ENCODE measurements around the gene DIP2A.
"Not testable (repeated sequence)": the region's sequence is repeated elsewhere in the genome, so short reads cannot be mapped to it uniquely, and the experiment has no call there.

The DIP2A gene

GRCh38 chr21:46562964-46563607 is 104.4 kb downstream of the DIP2A start:
- Mint-ChIP-seq H3K4me1 (peaks cover 46% of the 10 kb centered on the region), H3K27ac (no peak overlapping the region), H3K4me3 (no peak overlapping the region), H3K9me3 (no peaks in the 10 kb centered on the region), H3K27me3 (no peaks in the 10 kb centered on the region), H3K36me3 (ENCODE audit: low read depth) (peaks cover 32% of the 10 kb centered on the region)
- DNase-seq = no peak
- ATAC-seq = no peak

GRCh38 chr21:46564391-46564790 is 105.7 kb downstream of the DIP2A start:
- no peak for ATAC-seq
- H3K36me3 Mint-ChIP-seq (ENCODE audit: low read depth) = peaks cover 39% of the 10 kb centered on the region
- H3K9me3 Mint-ChIP-seq = no peaks in the 10 kb centered on the region
- H3K27ac Mint-ChIP-seq = no peak overlapping the region
- H3K4me3 Mint-ChIP-seq = no peak overlapping the region
- DNase-seq = no peak
- H3K27me3 Mint-ChIP-seq = no peaks in the 10 kb centered on the region
- H3K4me1 Mint-ChIP-seq = peaks cover 37% of the 10 kb centered on the region

GRCh38 chr21:46567348-46567747 is 108.7 kb downstream of the DIP2A start:
- ATAC-seq (no peak), DNase-seq (no peak)
- Mint-ChIP-seq H3K9me3 (no peaks in the 10 kb centered on the region), H3K36me3 (ENCODE audit: low read depth) (peaks cover 41% of the 10 kb centered on the region), H3K4me1 (peaks cover 11% of the 10 kb centered on the region), H3K27me3 (no peaks in the 10 kb centered on the region), H3K27ac (no peak overlapping the region), H3K4me3 (no peak overlapping the region)

- H3K36me3 Mint-ChIP-seq (ENCODE audit: low read depth) = peaks cover 48% of the 10 kb centered on the region
- H3K4me1 Mint-ChIP-seq = peaks cover 13% of the 10 kb centered on the region
- no peak for DNase-seq
- H3K4me3 Mint-ChIP-seq = no peak overlapping the region
- H3K9me3 Mint-ChIP-seq = peaks cover 7% of the 10 kb centered on the region
- no peak for ATAC-seq
- H3K27me3 Mint-ChIP-seq = no peaks in the 10 kb centered on the region
- H3K27ac Mint-ChIP-seq = peak overlapping the region; percentile 46
Measured at GRCh38 chr21:46568562-46568961, 109.9 kb downstream of the DIP2A start.

GRCh38 chr21:46569081-46569480 is 110.4 kb downstream of the DIP2A start:
- Mint-ChIP-seq H3K27me3 (no peaks in the 10 kb centered on the region), H3K4me3 (no peak overlapping the region), H3K27ac (no peak overlapping the region), H3K36me3 (ENCODE audit: low read depth) (peaks cover 48% of the 10 kb centered on the region), H3K9me3 (peaks cover 11% of the 10 kb centered on the region), H3K4me1 (peaks cover 13% of the 10 kb centered on the region)
- DNase-seq = no peak
- no peak for ATAC-seq

GRCh38 chr21:46570119-46570518 is 111.4 kb downstream of the DIP2A start:
- Mint-ChIP-seq H3K4me1 (peaks cover 20% of the 10 kb centered on the region), H3K36me3 (ENCODE audit: low read depth) (peaks cover 50% of the 10 kb centered on the region), H3K9me3 (peaks cover 11% of the 10 kb centered on the region), H3K4me3 (no peak overlapping the region), H3K27me3 (no peaks in the 10 kb centered on the region), H3K27ac (no peak overlapping the region)
- no peak for DNase-seq
- ATAC-seq = no peak

- no peak for DNase-seq
- H3K4me3 Mint-ChIP-seq = no peak overlapping the region
- ATAC-seq = no peak
- peaks cover 24% of the 10 kb centered on the region for H3K4me1 Mint-ChIP-seq
- no peaks in the 10 kb centered on the region for H3K27me3 Mint-ChIP-seq
- H3K27ac Mint-ChIP-seq = no peak overlapping the region
- peaks cover 11% of the 10 kb centered on the region for H3K9me3 Mint-ChIP-seq
- peaks cover 50% of the 10 kb centered on the region for H3K36me3 Mint-ChIP-seq (ENCODE audit: low read depth)
Measured at GRCh38 chr21:46570631-46571030, 111.9 kb downstream of the DIP2A start.

- peaks cover 22% of the 10 kb centered on the region for H3K4me1 Mint-ChIP-seq
- ATAC-seq (no peak), DNase-seq (no peak)
- no peaks in the 10 kb centered on the region for H3K27me3 Mint-ChIP-seq
- no peak overlapping the region for H3K4me3 Mint-ChIP-seq
- no peak overlapping the region for H3K27ac Mint-ChIP-seq
- peaks cover 43% of the 10 kb centered on the region for H3K36me3 Mint-ChIP-seq (ENCODE audit: low read depth)
- H3K9me3 Mint-ChIP-seq = peaks cover 15% of the 10 kb centered on the region
Measured at GRCh38 chr21:46572850-46573249, 114.2 kb downstream of the DIP2A start.

- not testable (repeated sequence) for H3K4me3 Mint-ChIP-seq, DNase-seq, ATAC-seq, H3K27me3 Mint-ChIP-seq, H3K27ac Mint-ChIP-seq
- H3K4me1 Mint-ChIP-seq = peaks cover 16% of the 10 kb centered on the region
- H3K36me3 Mint-ChIP-seq (ENCODE audit: low read depth) = peaks cover 41% of the 10 kb centered on the region
- peaks cover 41% of the 10 kb centered on the region for H3K9me3 Mint-ChIP-seq
Measured at GRCh38 chr21:46577786-46578185, 119.1 kb downstream of the DIP2A start.

- ATAC-seq, H3K27ac Mint-ChIP-seq, H3K4me3 Mint-ChIP-seq, H3K27me3 Mint-ChIP-seq, DNase-seq: not testable (repeated sequence)
- H3K4me1 Mint-ChIP-seq = peaks cover 11% of the 10 kb centered on the region
- H3K36me3 Mint-ChIP-seq (ENCODE audit: low read depth) = peaks cover 44% of the 10 kb centered on the region
- H3K9me3 Mint-ChIP-seq = peaks cover 39% of the 10 kb centered on the region
Measured at GRCh38 chr21:46579394-46579793, 120.7 kb downstream of the DIP2A start.

GRCh38 chr21:46581780-46582307 is 123.2 kb downstream of the DIP2A start:
- Mint-ChIP-seq H3K4me1 (no peaks in the 10 kb centered on the region), H3K9me3 (peaks cover 49% of the 10 kb centered on the region), H3K27ac (no peak overlapping the region), H3K27me3 (no peaks in the 10 kb centered on the region), H3K4me3 (no peak overlapping the region), H3K36me3 (ENCODE audit: low read depth) (peaks cover 44% of the 10 kb centered on the region)
- no peak for DNase-seq
- no peak for ATAC-seq

- DNase-seq = no peak
- H3K27ac Mint-ChIP-seq = no peak overlapping the region
- ATAC-seq = no peak
- no peaks in the 10 kb centered on the region for H3K27me3 Mint-ChIP-seq
- no peak overlapping the region for H3K4me3 Mint-ChIP-seq
- peaks cover 9% of the 10 kb centered on the region for H3K4me1 Mint-ChIP-seq
- peaks cover 21% of the 10 kb centered on the region for H3K36me3 Mint-ChIP-seq (ENCODE audit: low read depth)
- peaks cover 56% of the 10 kb centered on the region for H3K9me3 Mint-ChIP-seq
Measured at GRCh38 chr21:46585191-46585953, 126.7 kb downstream of the DIP2A start.

GRCh38 chr21:46594276-46594675 is 135.6 kb downstream of the DIP2A start:
- H3K36me3 Mint-ChIP-seq (ENCODE audit: low read depth) = peaks cover 1% of the 10 kb centered on the region

GRCh38 chr21:46596201-46596600 is 137.5 kb downstream of the DIP2A start:
- peaks cover 2% of the 10 kb centered on the region for H3K4me1 Mint-ChIP-seq
- H3K27me3 Mint-ChIP-seq = no peaks in the 10 kb centered on the region
- peaks cover 18% of the 10 kb centered on the region for H3K9me3 Mint-ChIP-seq
- no peak for DNase-seq
- ATAC-seq = no peak
- no peak overlapping the region for H3K27ac Mint-ChIP-seq
- peaks cover 1% of the 10 kb centered on the region for H3K36me3 Mint-ChIP-seq (ENCODE audit: low read depth)
- no peak overlapping the region for H3K4me3 Mint-ChIP-seq

More at GRCh38 chr21:46594276-46594675, 135.6 kb downstream of the DIP2A start:
- no peak for DNase-seq
- Mint-ChIP-seq H3K27me3 (no peaks in the 10 kb centered on the region), H3K9me3 (peaks cover 26% of the 10 kb centered on the region), H3K27ac (no peak overlapping the region), H3K4me3 (no peak overlapping the region), H3K4me1 (peaks cover 1% of the 10 kb centered on the region)
- no peak for ATAC-seq

- Mint-ChIP-seq H3K9me3 (peaks cover 11% of the 10 kb centered on the region), H3K4me1 (peaks cover 2% of the 10 kb centered on the region), H3K27me3 (no peaks in the 10 kb centered on the region), H3K36me3 (ENCODE audit: low read depth) (peaks cover 1% of the 10 kb centered on the region), H3K27ac (no peak overlapping the region), H3K4me3 (no peak overlapping the region)
- ATAC-seq (no peak), DNase-seq (no peak)
Measured at GRCh38 chr21:46597031-46597430, 138.3 kb downstream of the DIP2A start.
